ENCODE results near the gene TUBGCP3.

- TF ChIP-seq EZH2 (IDR thresholded peaks at IDR 0.05; ENCODE audit: insufficient read depth, low read length) (no peak), CTCF (IDR thresholded peaks at IDR 0.05; ENCODE audit: insufficient read depth, low read depth, low read length) (no peak)
Measured at GRCh38 chr13:112575675-112576074, 12.3 kb downstream of the TUBGCP3 start.
